IMR-90 (cell line): ENCODE data around the gene ERMP1. TPM values are rescaled to one million over a fixed set of nuclear protein-coding genes. Genes with fewer than 3 reads are reported as not detected.

Source experiments
- ATAC-seq: fragments of 200-7000 bp; cut with Tn5 transposase; 2 replicates; pipeline ENCODE4 v1.9.1; 2020; ENCODE audit warnings: low read depth, mild to moderate bottlenecking, moderate library complexity
- BruUV-seq: library from RNA; stranded (reverse); fragments of 400-500 nt; replicated peaks from 2 replicates; lab custom pipeline; 2021; lab: Mats Ljungman, UMichigan
- CTCF ChIA-PET: fragments of 300-600 bp; formaldehyde crosslinking; extraction: SDS; loops from one replicate; lab custom pipeline; 2021; ENCODE audit warnings: antibody characterized with exemption; lab: Yijun Ruan, JAX
- POLR2A ChIA-PET: fragments of 300-600 bp; sonication (Branson Sonifier 250); formaldehyde crosslinking; loops from one replicate; lab custom pipeline; 2022; ENCODE audit warnings: antibody characterized with exemption; ENCODE audit not compliant: unreplicated experiment; lab: Charles Lee
- DNase-seq: peaks from one replicate; pipeline ENCODE4 v3.0.0; 2013
- H2AFZ ChIP-seq: replicated peaks from 2 replicates; pipeline ENCODE3; 2013; ENCODE audit warnings: low read length, mild to moderate bottlenecking; ENCODE audit not compliant: poor library complexity
- H2AK5ac ChIP-seq: 2 replicates; pipeline ENCODE4 v1.6.1; 2013; ENCODE audit warnings: low read depth, low read length, inconsistent platforms
- H2AK9ac ChIP-seq: replicated peaks from 2 replicates; pipeline ENCODE3; 2013; ENCODE audit warnings: mild to moderate bottlenecking, low read depth, low read length, moderate library complexity; ENCODE audit not compliant: poor library complexity
- H2BK120ac ChIP-seq: 2 replicates; pipeline ENCODE4 v1.6.1; 2013; ENCODE audit warnings: low read depth, low read length, inconsistent platforms
- H2BK15ac ChIP-seq: 3 replicates; pipeline ENCODE4 v1.6.1; 2013; ENCODE audit warnings: low read depth, low read length, inconsistent platforms
- H2BK20ac ChIP-seq: 2 replicates; pipeline ENCODE4 v1.6.1; 2013; ENCODE audit warnings: low read depth, mild to moderate bottlenecking, inconsistent platforms, low read length, moderate library complexity
- H2BK5ac ChIP-seq: 2 replicates; pipeline ENCODE4 v1.6.1; 2013; ENCODE audit warnings: mild to moderate bottlenecking, low read depth, low read length, inconsistent platforms; ENCODE audit not compliant: poor library complexity, severe bottlenecking
- H3K14ac ChIP-seq: replicated peaks from 2 replicates; pipeline ENCODE4 v1.6.1; 2013; ENCODE audit warnings: low read depth, low read length, inconsistent platforms
- H3K18ac ChIP-seq: 2 replicates; pipeline ENCODE4 v1.6.1; 2013; ENCODE audit warnings: low read depth, low read length, control low read depth
- H3K23ac ChIP-seq: 2 replicates; pipeline ENCODE4 v1.6.1; 2013; ENCODE audit warnings: low read depth, low read length, inconsistent platforms
- H3K27ac ChIP-seq: 2 replicates; pipeline ENCODE4 v1.5.1; 2013; ENCODE audit warnings: mild to moderate bottlenecking, control low read depth, low read length; ENCODE audit not compliant: insufficient read depth
- H3K27me3 ChIP-seq: 2 replicates; pipeline ENCODE4 v1.6.1; 2013; ENCODE audit warnings: low read length; ENCODE audit not compliant: control insufficient read depth, insufficient read depth
- H3K36me3 ChIP-seq: 2 replicates; pipeline ENCODE4 v1.6.1; 2013; ENCODE audit warnings: low read length, mixed read lengths; ENCODE audit not compliant: control insufficient read depth, insufficient read depth
- H3K4ac ChIP-seq: 2 replicates; pipeline ENCODE4 v1.6.1; 2013; ENCODE audit warnings: low read depth, low read length, inconsistent platforms
- H3K4me1 ChIP-seq: 2 replicates; pipeline ENCODE4 v1.6.1; 2013; ENCODE audit warnings: low read length, mixed read lengths; ENCODE audit not compliant: control insufficient read depth, insufficient read depth
- H3K4me2 ChIP-seq: 2 replicates; pipeline ENCODE4 v1.6.1; 2013; ENCODE audit warnings: low read depth, mild to moderate bottlenecking, control low read depth, low read length, moderate library complexity
- H3K4me3 ChIP-seq: 2 replicates; pipeline ENCODE4 v1.5.1; 2013; ENCODE audit warnings: low read depth, mild to moderate bottlenecking, control low read depth, low read length, moderate library complexity; ENCODE audit not compliant: insufficient read depth
- H3K56ac ChIP-seq: 2 replicates; pipeline ENCODE4 v1.6.1; 2013; ENCODE audit warnings: low read length, inconsistent platforms; ENCODE audit not compliant: insufficient read depth; ENCODE audit errors: extremely low read depth
- H3K79me1 ChIP-seq, 2 experiments: 2 replicates each; pipeline ENCODE4 v1.6.1; 2013; ENCODE audit warnings: low read length in 2 of 2, inconsistent platforms in 1 of 2, low read depth in 1 of 2
- H3K9ac ChIP-seq: 2 replicates; pipeline ENCODE4 v1.6.1; 2013; ENCODE audit warnings: low read depth, low read length, control low read depth
- H3K9me1 ChIP-seq: 2 replicates; pipeline ENCODE4 v1.6.1; 2013; ENCODE audit warnings: low read length, inconsistent platforms; ENCODE audit not compliant: insufficient read depth
- H3K9me3 ChIP-seq: 2 replicates; pipeline ENCODE4 v1.6.1; 2013; ENCODE audit warnings: low read length; ENCODE audit not compliant: control insufficient read depth, insufficient read depth
- H4K20me1 ChIP-seq: 2 replicates; pipeline ENCODE4 v1.6.1; 2013; ENCODE audit warnings: low read length, inconsistent platforms; ENCODE audit not compliant: insufficient read depth
- H4K5ac ChIP-seq: 2 replicates; pipeline ENCODE4 v1.6.1; 2013; ENCODE audit warnings: mild to moderate bottlenecking, low read depth, low read length, control low read depth
- H4K8ac ChIP-seq, 2 experiments: 2 replicates each; pipeline ENCODE4 v1.6.1; 2013; ENCODE audit warnings: low read depth in 2 of 2, low read length in 2 of 2, control low read depth in 1 of 2, inconsistent platforms in 1 of 2
- H4K91ac ChIP-seq: 2 replicates; pipeline ENCODE4 v1.6.1; 2013; ENCODE audit warnings: low read depth, low read length, inconsistent platforms; ENCODE audit not compliant: insufficient read depth
- BHLHE40 ChIP-seq: fragments of 150-350 bp; IDR thresholded peaks from 2 replicates; pipeline ENCODE4 v1.6.1; 2016; ENCODE audit warnings: mild to moderate bottlenecking, low read depth, low read length
- CEBPB ChIP-seq: IDR thresholded peaks from 2 replicates; pipeline ENCODE4 v1.6.1; 2012; ENCODE audit warnings: low read depth, low read length, improper control_type of control experiment
- CHD1 ChIP-seq: IDR thresholded peaks from 2 replicates; pipeline ENCODE4 v1.6.1; 2012; ENCODE audit warnings: low read depth, low read length, improper control_type of control experiment
- FOS ChIP-seq: fragments of 150-350 bp; IDR thresholded peaks from 2 replicates; pipeline ENCODE4 v1.6.1; 2016; ENCODE audit warnings: low read depth, low read length
- MAFK ChIP-seq: IDR thresholded peaks from 2 replicates; pipeline ENCODE4 v1.6.1; 2012; ENCODE audit warnings: low read depth, low read length, improper control_type of control experiment
- MAZ ChIP-seq: IDR thresholded peaks from 2 replicates; pipeline ENCODE4 v1.6.1; 2012; ENCODE audit warnings: low read depth, mild to moderate bottlenecking, low read length, improper control_type of control experiment, moderate library complexity, borderline replicate concordance
- MXI1 ChIP-seq: IDR thresholded peaks from 2 replicates; pipeline ENCODE4 v1.6.1; 2012; ENCODE audit warnings: low read depth, mild to moderate bottlenecking, low read length, moderate library complexity, borderline replicate concordance
- NFE2L2 ChIP-seq: fragments of 150-350 bp; IDR thresholded peaks from 2 replicates; pipeline ENCODE4 v1.6.1; 2016; ENCODE audit warnings: low read depth, mild to moderate bottlenecking, low read length
- RAD21 ChIP-seq: IDR thresholded peaks from 2 replicates; pipeline ENCODE4 v1.6.1; 2012; ENCODE audit warnings: low read length, improper control_type of control experiment
- RCOR1 ChIP-seq: IDR thresholded peaks from 2 replicates; pipeline ENCODE4 v1.6.1; 2012; ENCODE audit warnings: mild to moderate bottlenecking, low read length, improper control_type of control experiment; ENCODE audit not compliant: insufficient replicate concordance
- RFX5 ChIP-seq: IDR thresholded peaks from 2 replicates; pipeline ENCODE4 v1.8.0; 2012; ENCODE audit warnings: low read depth, mild to moderate bottlenecking, low read length, moderate library complexity
- SMC3 ChIP-seq: fragments of 150-350 bp; IDR thresholded peaks from 2 replicates; pipeline ENCODE4 v1.6.1; 2016; ENCODE audit warnings: low read depth, mild to moderate bottlenecking, antibody characterized with exemption, low read length, moderate library complexity
- WGBS, 2 experiments: methylation state at CpG; one replicate each; pipeline versions ENCODE4 v1.1.5 to v1.1.7; 2013; ENCODE audit warnings: missing lambda C conversion rate in 2 of 2; ENCODE audit not compliant: insufficient read length in 1 of 2; ENCODE audit errors: extremely low coverage in 2 of 2; 5-methylcytosine and 5-hydroxymethylcytosine counted together
- dilution Hi-C: fragments of 300-500 bp; cut with HindIII; formaldehyde crosslinking; loops from one replicate; pipeline ENCODE4 v1.14.3; 2018; ENCODE audit warnings: low sequenced_read_pairs; ENCODE audit not compliant: unreplicated experiment
- in situ Hi-C: fragments of 300-500 bp; cut with MboI; formaldehyde crosslinking; loops from 3 replicates; pipeline ENCODE4 v1.14.3; 2019; ENCODE audit warnings: low sequenced_read_pairs, inconsistent platforms, mixed read lengths
- intact Hi-C: fragments of 100-400 bp; cut with micrococcal nuclease; formaldehyde crosslinking; loops from 2 replicates; pipeline ENCODE4 v1.10.0; 2022
- polyA plus RNA-seq, 3 experiments: library from polyadenylated mRNA; depleted of rRNA; stranded (reverse); fragments of >200 nt; gene quantifications; 2 replicates each; pipeline ENCODE4 v1.2.3, GENCODE V29; 2012; ENCODE audit warnings: low replicate concordance in 1 of 3
- total RNA-seq: library from RNA; depleted of rRNA; stranded (reverse); fragments of >200 nt; gene quantifications from 2 replicates; pipeline ENCODE4 v1.2.3, GENCODE V29; 2012
- TF ChIP-seq, protein P1 (sequence below): conservative IDR thresholded peaks from 2 replicates; pipeline ENCODE4 v1.5.1; 2012; ENCODE audit warnings: mild to moderate bottlenecking, low read depth, low read length, improper control_type of control experiment
- TF ChIP-seq, protein P2 (sequence below): fragments of 150-350 bp; IDR thresholded peaks from 2 replicates; pipeline ENCODE4 v1.6.1; 2016; ENCODE audit warnings: low read depth, mild to moderate bottlenecking, low read length, moderate library complexity, borderline replicate concordance

Gene ERMP1
- total and polyA plus RNA-seq, 2 of the 4 experiments (the other 2 are of a cell fraction), result 2.2 to 4.7 TPM

DNA sequence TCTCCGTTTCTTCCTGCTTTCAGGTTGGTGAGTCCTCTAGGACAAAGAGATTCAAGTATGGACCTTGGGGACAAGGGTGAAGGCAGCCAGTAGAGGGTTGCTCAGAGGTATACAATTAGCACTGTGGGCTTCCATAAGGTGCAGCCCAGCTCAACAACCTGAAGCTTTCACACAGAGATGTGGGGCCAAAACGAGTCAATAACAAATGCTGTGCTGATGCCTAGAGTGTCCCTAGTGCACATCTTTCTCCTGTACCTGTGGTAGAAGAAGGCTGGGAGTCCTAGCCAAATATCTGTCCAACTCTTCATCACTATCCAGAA is 37.1 kb upstream of the ERMP1 start:
- 100% methylated on average over 1 of the region's 2 CpGs; no CpG with 5 or more reads in 1 of the 2 experiments for WGBS, 2 experiments
- Histone ChIP-seq H3K9me1 (no peaks in the 10 kb centered on the region; the same call in 1 of the 2 replicates), H3K23ac (no peak overlapping the region), H2AK9ac (no peak overlapping the region), H3K4me3 (no peak overlapping the region), H3K18ac (no peak overlapping the region), H3K9me3 (no peaks in the 10 kb centered on the region), H3K27ac (no peak overlapping the region), H4K5ac (no peak overlapping the region), H3K56ac (no peak overlapping the region), H3K79me1 (no peaks in the 10 kb centered on the region), H3K14ac (no peak overlapping the region), H4K20me1 (no peaks in the 10 kb centered on the region), H3K4me1 (no peaks in the 10 kb centered on the region), H2BK120ac (no peak overlapping the region), H4K8ac (no peak overlapping the region), H3K27me3 (no peaks in the 10 kb centered on the region), H4K91ac (no peak overlapping the region), H3K9ac (no peak overlapping the region), H3K4me2 (no peak overlapping the region), H2BK15ac (no peak overlapping the region), H2BK5ac (no peak overlapping the region), H3K4ac (no peak overlapping the region), H2AK5ac (no peak overlapping the region), H2AFZ (no peak overlapping the region), H2BK20ac (no peak overlapping the region), H3K36me3 (no peaks in the 10 kb centered on the region)
- POLR2A ChIA-PET, result no interaction called here
- intact Hi-C loops, result no loop called here
- no peak for DNase-seq
- ATAC-seq, result no peak
- no TSS peak for BruUV-seq
- CTCF ChIA-PET, result no interaction called here
- no peak for TF ChIP-seq RAD21
- TF ChIP-seq MXI1, result no peak
- TF ChIP-seq BHLHE40, result no peak
- no peak for TF ChIP-seq SMC3
- no peak for TF ChIP-seq RCOR1
- TF ChIP-seq RFX5, result no peak
- TF ChIP-seq NFE2L2, result no peak
- no peak for TF ChIP-seq CHD1
- no peak for TF ChIP-seq CEBPB
- no peak for TF ChIP-seq MAFK
- no peak for TF ChIP-seq FOS
- TF ChIP-seq, protein P1, sequence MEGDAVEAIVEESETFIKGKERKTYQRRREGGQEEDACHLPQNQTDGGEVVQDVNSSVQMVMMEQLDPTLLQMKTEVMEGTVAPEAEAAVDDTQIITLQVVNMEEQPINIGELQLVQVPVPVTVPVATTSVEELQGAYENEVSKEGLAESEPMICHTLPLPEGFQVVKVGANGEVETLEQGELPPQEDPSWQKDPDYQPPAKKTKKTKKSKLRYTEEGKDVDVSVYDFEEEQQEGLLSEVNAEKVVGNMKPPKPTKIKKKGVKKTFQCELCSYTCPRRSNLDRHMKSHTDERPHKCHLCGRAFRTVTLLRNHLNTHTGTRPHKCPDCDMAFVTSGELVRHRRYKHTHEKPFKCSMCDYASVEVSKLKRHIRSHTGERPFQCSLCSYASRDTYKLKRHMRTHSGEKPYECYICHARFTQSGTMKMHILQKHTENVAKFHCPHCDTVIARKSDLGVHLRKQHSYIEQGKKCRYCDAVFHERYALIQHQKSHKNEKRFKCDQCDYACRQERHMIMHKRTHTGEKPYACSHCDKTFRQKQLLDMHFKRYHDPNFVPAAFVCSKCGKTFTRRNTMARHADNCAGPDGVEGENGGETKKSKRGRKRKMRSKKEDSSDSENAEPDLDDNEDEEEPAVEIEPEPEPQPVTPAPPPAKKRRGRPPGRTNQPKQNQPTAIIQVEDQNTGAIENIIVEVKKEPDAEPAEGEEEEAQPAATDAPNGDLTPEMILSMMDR, result no peak
- TF ChIP-seq, protein P2, sequence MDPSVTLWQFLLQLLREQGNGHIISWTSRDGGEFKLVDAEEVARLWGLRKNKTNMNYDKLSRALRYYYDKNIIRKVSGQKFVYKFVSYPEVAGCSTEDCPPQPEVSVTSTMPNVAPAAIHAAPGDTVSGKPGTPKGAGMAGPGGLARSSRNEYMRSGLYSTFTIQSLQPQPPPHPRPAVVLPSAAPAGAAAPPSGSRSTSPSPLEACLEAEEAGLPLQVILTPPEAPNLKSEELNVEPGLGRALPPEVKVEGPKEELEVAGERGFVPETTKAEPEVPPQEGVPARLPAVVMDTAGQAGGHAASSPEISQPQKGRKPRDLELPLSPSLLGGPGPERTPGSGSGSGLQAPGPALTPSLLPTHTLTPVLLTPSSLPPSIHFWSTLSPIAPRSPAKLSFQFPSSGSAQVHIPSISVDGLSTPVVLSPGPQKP, result no peak
- TF ChIP-seq MAZ, result no peak
- dilution Hi-C loops, result no loop called here
- in situ Hi-C loops, result no loop called here
